Measurements from ENCODE around the gene EOLA2.
A peak's percentile ranks its signal among the peaks of the same experiment; 100 is the strongest.
"Not testable (repeated sequence)": the region's sequence is repeated elsewhere in the genome, so short reads cannot be mapped to it uniquely, and the experiment has no call there.

EOLA2 gene

DNA sequence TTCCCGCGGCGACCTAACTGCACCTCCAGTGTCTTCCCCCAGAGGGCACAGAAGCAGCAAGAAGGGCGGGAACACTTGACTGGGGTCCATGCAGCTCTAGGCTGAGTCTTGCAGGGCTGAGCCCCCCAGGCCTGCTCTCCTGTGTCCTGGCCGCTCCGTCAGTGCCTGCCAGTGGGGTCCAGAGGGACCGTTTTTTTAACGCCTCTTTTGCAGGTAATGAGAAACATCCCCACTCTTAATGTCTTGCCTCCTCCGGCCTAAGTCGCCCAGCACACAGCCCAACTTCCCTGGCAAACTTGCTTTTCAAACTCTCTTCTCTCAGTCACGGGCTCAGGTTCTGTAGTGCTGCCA lies 2.4 kb upstream of the EOLA2 start:
- H3K4me3 ChIP-seq (ENCODE audit: low read depth, low read length): peak overlapping the region; percentile 33
- DNase-seq (ENCODE audit: low read depth): not testable (repeated sequence)
- TF ChIP-seq, protein P1, sequence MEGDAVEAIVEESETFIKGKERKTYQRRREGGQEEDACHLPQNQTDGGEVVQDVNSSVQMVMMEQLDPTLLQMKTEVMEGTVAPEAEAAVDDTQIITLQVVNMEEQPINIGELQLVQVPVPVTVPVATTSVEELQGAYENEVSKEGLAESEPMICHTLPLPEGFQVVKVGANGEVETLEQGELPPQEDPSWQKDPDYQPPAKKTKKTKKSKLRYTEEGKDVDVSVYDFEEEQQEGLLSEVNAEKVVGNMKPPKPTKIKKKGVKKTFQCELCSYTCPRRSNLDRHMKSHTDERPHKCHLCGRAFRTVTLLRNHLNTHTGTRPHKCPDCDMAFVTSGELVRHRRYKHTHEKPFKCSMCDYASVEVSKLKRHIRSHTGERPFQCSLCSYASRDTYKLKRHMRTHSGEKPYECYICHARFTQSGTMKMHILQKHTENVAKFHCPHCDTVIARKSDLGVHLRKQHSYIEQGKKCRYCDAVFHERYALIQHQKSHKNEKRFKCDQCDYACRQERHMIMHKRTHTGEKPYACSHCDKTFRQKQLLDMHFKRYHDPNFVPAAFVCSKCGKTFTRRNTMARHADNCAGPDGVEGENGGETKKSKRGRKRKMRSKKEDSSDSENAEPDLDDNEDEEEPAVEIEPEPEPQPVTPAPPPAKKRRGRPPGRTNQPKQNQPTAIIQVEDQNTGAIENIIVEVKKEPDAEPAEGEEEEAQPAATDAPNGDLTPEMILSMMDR (IDR thresholded peaks at IDR 0.05; ENCODE audit: low read depth, low read length, missing control alignments): peak; percentile 54

DNA sequence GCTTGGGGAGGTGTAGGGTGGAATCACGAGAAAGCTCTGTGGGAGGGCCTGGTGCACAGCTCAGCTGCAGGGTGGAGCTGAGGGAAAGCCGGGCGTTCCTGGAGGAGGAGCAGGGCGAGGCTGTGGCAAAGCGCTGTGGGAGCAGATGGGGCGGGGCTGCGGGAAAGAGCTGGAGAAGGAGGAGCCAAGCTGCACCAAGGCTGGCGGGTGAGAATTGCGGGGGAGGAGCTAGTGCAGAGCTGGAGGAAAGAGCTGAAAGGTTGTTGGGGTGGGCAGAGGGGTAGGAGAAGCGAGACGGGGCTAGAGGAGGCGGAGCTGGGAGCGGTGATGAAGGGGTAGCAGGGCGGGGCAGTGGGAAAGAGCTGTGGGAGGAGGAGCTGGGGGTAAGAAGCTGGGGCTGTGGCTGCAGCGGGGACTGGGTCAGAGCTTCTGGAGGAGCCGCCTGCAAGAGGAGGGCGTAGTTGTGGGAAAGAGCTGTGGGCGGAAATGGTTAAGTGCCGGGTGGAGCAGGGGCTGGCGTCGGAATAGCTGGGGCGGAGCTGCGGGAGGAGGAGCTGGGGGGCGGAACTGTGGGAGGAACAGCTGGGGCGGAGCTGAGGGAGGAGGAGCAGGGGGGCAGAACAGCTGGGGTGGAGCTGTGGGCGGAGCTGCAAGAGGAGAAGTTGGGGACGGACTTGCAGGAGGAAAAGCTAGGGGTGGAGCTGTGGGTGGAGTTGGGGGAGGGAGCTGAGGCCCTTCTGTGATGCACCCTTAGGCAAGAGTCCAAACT lies 1.8 kb upstream of the EOLA2 start:
- peak overlapping the region; percentile 63 for H3K4me3 ChIP-seq (ENCODE audit: low read depth, low read length)
- DNase-seq (ENCODE audit: low read depth): peak; percentile 92
- TF ChIP-seq, protein P1 (IDR thresholded peaks at IDR 0.05; ENCODE audit: low read depth, low read length, missing control alignments): no peak

DNA sequence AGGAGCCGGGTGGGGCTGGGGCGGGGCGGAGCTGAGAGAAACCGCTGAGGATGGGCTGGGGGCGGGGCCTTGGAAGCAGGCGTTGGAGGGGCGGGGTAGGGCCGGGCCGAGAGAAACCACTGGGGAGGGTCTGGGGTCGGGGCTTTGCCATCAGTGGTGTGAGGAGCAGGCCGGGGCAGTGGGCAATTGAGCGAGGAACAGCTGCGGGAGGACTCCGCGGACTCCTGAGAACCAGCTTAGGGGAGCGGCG lies 1.3 kb upstream of the EOLA2 start:
- TF ChIP-seq, protein P1 (IDR thresholded peaks at IDR 0.05; ENCODE audit: low read depth, low read length, missing control alignments): no peak
- DNase-seq (ENCODE audit: low read depth): no peak
- H3K4me3 ChIP-seq (ENCODE audit: low read depth, low read length): peak overlapping the region; percentile 63

DNA sequence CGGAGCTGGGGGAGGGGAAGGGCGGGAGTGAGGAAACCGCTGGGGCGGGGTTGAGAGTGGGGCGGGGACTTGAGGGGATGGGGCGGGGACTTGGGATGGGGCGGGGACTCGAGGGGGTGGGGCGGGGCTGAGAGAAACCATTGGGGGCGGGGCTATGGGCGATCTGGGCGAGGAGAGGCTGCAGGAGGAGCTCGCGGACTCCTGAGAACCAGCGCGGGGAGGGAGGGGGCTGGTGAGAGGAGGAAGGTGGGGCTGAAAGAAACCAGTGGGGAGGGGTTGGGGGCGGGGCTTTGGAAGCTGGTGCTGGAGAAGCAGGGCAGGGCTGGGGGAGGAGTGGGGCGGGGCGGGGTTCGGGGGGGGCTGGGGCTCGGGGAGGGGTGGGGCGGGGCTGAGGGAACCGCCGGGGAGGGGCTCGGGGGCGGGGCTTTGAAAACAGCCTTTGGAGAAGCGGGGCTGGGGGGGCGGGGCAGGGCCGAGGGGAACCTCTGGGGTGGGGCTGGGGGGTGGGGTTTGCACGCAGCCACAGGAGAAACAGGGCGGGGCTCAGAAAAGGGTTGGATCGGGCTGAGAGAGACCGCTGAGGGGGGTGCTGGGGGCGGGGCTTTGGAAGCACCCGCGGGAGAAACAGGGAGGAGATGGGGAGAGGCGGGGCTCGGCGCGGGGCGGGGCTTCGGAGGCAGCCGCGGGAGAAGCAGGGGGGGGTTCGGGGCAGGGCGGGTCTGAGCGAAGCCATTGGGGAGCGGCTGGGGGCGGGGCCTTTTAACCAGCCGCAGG lies 777 bp upstream of the EOLA2 start:
- no peak overlapping the region for H3K4me3 ChIP-seq (ENCODE audit: low read depth, low read length)
- TF ChIP-seq, protein P1 (IDR thresholded peaks at IDR 0.05; ENCODE audit: low read depth, low read length, missing control alignments): no peak

DNA sequence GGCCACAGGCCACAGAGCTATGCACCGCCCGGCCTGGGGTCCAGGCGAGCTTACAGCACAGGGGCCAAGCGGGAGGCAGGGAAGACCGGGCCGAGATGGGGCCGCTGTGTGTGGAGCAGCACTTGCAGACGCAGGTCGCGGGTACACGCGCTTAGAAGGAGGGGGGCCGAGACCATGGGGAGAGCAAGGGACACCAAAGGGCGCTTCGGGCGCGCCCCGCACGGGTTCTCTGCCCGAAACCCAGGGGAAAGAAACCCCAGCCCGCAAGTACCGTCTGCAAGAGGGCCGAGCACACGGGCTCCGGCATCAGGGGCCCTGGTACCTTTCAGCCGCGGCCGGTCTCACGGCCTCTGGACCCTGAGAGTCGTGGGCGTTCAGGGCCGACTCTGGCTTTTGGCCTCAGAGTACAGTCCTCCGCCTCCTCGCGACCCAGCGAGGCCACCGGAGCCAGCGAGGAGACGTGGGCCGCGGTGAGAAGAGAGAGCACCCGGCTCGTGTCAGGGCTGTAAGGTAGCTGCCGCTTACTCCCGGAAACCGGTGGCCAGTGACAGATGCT lies 342 bp downstream of the EOLA2 start:
- TF ChIP-seq, protein P1 (IDR thresholded peaks at IDR 0.05; ENCODE audit: low read depth, low read length, missing control alignments): no peak
- peak overlapping the region; percentile 79 for H3K4me3 ChIP-seq (ENCODE audit: low read depth, low read length)
- DNase-seq (ENCODE audit: low read depth): no peak

More for the DNA sequence above, 777 bp upstream of the EOLA2 start:
- DNase-seq (ENCODE audit: low read depth): peak; percentile 54

DNA sequence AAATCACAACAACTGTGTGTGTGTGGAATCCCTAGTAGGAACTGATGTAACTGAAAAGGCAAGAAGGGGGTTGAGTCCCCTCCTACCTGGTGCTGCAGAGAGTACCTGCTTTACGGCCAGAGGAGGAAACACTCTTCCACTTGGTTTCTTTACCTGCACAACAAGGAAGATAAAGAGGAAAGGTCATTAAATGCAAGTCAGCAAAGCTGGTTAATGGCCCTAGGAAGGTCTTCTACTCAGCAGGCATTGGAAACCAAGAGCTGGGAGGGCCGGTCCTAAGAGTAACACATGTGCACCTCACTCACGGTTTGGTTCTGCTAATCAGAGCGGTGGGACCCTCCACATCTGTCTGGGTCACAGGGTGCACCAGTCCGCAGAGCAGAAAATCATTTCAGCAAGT lies 963 bp downstream of the EOLA2 start:
- H3K4me3 ChIP-seq (ENCODE audit: low read depth, low read length): peak overlapping the region; percentile 79
- DNase-seq (ENCODE audit: low read depth): not testable (repeated sequence)

DNA sequence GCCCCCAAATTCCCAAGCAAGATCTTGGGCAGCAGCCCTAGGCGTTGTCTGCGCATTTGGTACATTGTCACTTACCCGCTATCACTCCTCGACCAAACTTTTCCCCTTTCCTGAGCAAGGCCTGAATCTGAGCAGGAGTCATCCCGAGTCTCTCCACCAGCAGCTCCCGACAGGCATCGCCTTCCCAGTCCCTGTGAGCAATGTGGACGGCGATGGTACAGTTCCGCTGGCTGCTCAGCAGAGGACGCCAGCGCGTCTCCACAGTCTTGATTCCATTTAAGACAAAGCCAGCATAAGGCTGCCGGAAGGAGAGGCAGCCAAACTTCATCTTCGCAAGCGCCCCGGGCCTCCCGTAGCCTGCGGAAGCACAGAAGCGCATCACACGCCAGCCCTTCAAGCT lies 4.7 kb downstream of the EOLA2 start:
- DNase-seq (ENCODE audit: low read depth); H3K4me3 ChIP-seq (ENCODE audit: low read depth, low read length): not testable (repeated sequence)

DNA sequence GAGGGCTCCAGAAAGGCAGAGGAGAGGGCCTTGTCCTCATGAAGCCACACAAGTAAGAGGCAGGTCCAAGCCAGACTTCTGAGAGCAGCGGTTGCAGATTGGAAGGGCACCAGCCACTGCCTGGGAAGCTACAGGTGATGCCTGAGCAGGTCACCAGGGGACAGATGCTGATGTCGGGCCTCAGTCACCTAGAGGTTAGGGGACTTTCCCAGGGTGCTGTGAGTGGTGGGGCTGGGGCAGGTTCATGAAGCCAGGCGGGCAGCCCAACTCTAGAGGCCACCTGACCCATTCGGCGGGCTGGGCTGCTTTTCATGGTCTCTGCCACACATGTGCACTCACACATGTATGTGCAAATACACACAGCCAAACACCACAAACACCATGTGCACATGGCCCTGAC lies 5.3 kb downstream of the EOLA2 start:
- not testable (repeated sequence) for H3K4me3 ChIP-seq (ENCODE audit: low read depth, low read length); DNase-seq (ENCODE audit: low read depth)

DNA sequence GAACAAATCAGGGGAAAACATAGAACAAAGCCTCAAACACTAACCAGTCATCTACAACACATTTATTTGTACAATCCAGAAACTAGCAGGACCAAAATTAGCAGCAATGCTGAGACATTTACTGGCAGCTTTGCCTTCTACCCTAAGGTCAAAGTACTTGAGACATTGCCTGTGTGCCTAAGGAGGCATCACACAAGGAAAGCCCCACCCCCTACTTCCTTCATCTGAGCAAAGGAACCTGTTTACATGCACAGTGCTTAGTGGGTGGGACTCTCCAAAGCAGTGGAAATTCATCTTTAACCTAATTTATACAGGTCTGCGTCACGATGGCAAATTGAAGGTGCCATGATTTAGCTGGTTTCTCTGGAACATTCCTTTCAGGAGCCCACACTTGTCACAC lies 6.1 kb downstream of the EOLA2 start:
- not testable (repeated sequence) for DNase-seq (ENCODE audit: low read depth); H3K4me3 ChIP-seq (ENCODE audit: low read depth, low read length)

DNA sequence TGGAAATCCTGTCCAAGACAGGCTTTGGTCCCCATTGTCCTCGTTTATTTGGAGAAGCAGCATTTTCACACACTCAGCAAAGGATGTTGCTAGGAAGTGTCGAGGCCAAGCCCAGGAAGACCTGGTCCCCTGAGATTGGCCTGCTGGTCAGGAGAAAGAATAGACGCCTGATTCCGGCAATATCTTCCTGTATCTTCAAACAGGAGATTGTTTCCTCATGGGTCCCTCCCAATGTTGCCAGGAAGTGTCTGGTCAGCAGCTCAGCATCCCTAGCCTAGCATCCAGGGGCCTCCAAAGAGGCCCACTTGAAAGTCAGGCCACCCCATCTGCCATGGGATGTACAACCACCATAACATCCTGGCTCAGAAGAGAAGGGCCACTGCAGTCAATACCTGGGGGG lies 6.9 kb downstream of the EOLA2 start:
- DNase-seq (ENCODE audit: low read depth); H3K4me3 ChIP-seq (ENCODE audit: low read depth, low read length): not testable (repeated sequence)

DNA sequence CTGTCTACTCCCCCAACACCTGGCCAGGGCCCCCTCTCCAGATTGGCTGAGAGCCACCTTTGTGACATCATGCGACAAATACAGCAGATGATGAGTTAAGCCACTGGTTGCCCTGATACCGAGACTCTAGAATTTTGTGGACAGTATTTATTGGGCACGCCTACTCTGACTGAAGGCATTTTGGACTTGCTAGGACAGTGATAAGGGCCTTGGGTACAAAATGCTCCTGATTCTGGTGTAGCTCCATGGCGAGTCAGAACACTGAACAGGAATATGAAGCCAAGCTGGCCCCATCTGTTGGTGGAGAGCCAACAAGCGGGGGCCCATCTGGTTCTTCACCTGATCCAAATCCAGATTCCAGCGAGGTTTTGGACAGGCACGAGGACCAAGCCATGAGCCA lies 8.9 kb downstream of the EOLA2 start, which contains the start of gene HSFX4:
HSFX4 (plus strand) TSS at position 174 of the 400 bp plus-strand sequence; CDS start at position 246, 72 bp downstream.
- not testable (repeated sequence) for DNase-seq (ENCODE audit: low read depth); H3K4me3 ChIP-seq (ENCODE audit: low read depth, low read length)

DNA sequence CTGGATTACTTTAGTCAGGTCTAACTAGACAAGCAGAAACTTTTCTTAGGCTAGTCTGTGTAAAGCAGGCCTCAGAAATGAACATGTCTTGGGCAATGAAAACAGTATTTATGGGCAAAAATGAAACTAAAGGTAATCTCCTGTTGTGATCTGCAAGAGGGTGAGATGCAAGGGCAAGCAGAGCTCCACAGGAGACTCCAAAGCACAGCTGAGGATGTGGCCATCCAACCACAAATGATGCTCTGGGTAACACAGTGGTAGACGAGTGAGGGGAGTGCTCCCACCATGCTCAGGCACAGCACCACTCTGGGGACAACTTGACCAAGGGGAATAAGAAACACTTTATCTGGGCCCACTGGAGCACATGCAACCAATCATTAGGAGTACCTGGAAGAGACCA lies 9.7 kb downstream of the EOLA2 start:
- DNase-seq (ENCODE audit: low read depth); H3K4me3 ChIP-seq (ENCODE audit: low read depth, low read length): not testable (repeated sequence)

DNA sequence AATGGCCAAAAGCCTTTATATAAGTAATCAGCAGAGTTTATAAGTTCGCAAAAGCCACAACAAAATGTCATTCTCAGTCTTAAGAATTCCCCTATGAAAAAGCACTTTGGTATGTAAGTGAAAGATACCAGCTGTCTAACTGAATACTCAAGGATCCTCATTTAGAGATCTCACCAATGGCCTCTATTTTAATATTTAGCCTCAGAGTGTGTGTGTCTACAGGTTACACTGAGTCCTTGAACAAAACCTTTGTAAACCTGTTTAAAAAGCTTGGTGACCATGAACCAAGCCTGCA lies 10.4 kb downstream of the EOLA2 start:
- not testable (repeated sequence) for H3K4me3 ChIP-seq (ENCODE audit: low read depth, low read length); DNase-seq (ENCODE audit: low read depth)

Data from GM12864 (cell line).